Neural cell (in vitro differentiated cells): ENCODE measurements around the gene PLEKHB2.

Experiments used
- EZH2 ChIP-seq: fragments of 200-600, 300-800 bp; shearing (Covaris generic), sonication (generic); IDR thresholded peaks from 2 replicates; pipeline ENCODE4 v1.6.1; 2014; ENCODE audit warnings: antibody characterized with exemption, low read length, borderline replicate concordance, mild to moderate bottlenecking; ENCODE audit not compliant: insufficient read depth, poor library complexity, severe bottlenecking
- POLR2AphosphoS5 ChIP-seq: IDR thresholded peaks from 2 replicates; pipeline ENCODE4 v1.6.1; 2012
- SMC3 ChIP-seq: fragments of 450-650 bp; conservative IDR thresholded peaks from 2 replicates; pipeline ENCODE4 v1.6.1; 2014; ENCODE audit warnings: antibody characterized with exemption, mild to moderate bottlenecking, moderate library complexity; ENCODE audit not compliant: poor library complexity
- TF ChIP-seq, protein P1 (sequence below): fragments of 450-650 bp; IDR thresholded peaks from 2 replicates; pipeline ENCODE4 v1.5.1; 2014; ENCODE audit warnings: antibody characterized with exemption, mild to moderate bottlenecking, moderate library complexity; ENCODE audit not compliant: poor library complexity, severe bottlenecking

DNA sequence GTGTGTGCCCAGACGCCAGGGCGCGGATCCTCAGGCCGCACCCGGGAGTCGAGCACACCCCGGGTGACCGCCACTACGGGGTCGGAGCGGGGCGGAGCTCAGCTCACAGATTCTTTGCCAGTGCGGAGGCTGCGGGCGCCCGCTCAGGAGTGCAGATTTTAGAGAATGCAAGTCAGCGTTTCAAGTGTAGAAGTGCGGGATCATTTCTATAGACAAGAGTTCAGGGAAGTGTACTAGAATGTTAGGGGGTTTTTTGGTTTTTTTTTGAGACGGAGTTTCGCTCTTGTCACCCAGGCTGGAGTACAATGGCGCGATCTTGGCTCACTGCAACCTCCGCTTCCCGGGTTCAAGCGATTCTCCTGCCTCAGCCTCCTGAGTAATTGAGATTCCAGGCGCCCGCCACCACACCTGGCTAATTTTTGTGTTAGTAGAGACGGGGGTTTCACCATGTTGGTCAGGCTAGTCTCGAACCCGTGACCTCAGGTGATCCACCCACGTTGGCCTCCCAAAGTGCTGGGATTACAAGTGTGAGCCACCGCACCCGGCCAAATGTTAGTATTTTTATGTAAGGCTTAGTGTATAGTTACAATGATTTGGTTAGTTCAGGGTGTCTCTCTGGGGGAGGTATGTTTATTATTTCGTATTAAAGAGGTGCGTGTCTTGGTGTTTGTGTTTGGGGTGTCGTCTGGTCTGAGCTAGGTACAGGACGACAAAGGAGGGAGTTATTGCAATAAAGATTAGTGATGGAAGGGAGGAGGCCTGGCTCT lies 11.3 kb upstream of the PLEKHB2 start:
- TF ChIP-seq, protein P1, sequence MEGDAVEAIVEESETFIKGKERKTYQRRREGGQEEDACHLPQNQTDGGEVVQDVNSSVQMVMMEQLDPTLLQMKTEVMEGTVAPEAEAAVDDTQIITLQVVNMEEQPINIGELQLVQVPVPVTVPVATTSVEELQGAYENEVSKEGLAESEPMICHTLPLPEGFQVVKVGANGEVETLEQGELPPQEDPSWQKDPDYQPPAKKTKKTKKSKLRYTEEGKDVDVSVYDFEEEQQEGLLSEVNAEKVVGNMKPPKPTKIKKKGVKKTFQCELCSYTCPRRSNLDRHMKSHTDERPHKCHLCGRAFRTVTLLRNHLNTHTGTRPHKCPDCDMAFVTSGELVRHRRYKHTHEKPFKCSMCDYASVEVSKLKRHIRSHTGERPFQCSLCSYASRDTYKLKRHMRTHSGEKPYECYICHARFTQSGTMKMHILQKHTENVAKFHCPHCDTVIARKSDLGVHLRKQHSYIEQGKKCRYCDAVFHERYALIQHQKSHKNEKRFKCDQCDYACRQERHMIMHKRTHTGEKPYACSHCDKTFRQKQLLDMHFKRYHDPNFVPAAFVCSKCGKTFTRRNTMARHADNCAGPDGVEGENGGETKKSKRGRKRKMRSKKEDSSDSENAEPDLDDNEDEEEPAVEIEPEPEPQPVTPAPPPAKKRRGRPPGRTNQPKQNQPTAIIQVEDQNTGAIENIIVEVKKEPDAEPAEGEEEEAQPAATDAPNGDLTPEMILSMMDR: no peak
- no peak for TF ChIP-seq SMC3
- no peak for TF ChIP-seq POLR2AphosphoS5
- no peak for TF ChIP-seq EZH2
